Stimulated activated CD4-positive, alpha-beta T cell treated with anti-CD3 and anti-CD28 coated beads, Interleukin-2, amount 100 ng/mL, for 48 hours (primary cell): ENCODE measurements around the gene C3orf70.

Source experiments
- DNase-seq, 2 donors: peaks; one replicate each; pipeline ENCODE4 v3.0.0-alpha.2; 2020

Gene C3orf70, protein sequence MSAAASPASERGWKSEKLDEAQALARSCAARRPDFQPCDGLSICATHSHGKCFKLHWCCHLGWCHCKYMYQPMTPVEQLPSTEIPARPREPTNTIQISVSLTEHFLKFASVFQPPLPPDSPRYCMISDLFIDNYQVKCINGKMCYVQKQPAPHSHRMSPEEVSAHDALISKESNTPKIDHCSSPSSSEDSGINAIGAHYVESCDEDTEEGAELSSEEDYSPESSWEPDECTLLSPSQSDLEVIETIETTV

DNA sequence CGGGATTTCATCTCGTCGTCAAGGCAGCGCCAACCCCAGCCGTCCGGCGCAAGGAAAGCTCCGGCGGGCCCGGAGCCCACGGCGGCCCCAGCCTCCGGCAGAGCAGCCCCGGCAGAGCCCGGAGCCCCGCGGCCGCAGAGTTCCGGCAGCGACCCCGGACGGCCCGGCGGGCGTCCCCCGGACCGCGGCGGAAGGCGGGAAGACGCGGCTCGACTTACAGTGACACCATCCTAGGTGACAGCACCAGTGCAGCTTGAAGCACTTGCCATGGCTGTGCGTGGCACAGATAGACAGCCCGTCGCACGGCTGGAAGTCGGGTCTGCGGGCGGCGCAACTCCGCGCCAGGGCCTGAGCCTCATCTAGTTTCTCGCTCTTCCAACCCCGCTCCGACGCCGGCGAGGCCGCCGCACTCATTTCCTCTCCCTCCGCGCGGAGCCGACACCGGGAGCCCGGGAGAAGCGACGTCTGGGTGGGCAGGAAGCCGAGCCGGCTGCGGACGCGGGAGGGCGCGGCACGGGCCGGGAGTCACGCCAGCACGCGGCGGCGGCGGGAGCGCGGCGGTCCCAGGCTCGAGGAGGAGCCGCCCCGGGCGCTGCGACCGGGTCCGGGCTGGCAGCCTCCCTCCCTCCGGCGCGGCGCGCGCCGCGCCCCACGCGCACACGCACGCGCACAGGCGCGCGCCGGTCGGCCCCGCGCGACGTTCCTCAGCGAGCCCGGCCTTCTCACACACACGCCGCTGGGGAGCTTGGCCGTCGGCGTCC is at the start of gene C3orf70:
Gene C3orf70 (minus strand): TSS at position 651 of the 761 bp plus-strand sequence. CDS start 237 bp downstream, at position 414.
- DNase-seq = peak; percentile 10 to 12

DNA sequence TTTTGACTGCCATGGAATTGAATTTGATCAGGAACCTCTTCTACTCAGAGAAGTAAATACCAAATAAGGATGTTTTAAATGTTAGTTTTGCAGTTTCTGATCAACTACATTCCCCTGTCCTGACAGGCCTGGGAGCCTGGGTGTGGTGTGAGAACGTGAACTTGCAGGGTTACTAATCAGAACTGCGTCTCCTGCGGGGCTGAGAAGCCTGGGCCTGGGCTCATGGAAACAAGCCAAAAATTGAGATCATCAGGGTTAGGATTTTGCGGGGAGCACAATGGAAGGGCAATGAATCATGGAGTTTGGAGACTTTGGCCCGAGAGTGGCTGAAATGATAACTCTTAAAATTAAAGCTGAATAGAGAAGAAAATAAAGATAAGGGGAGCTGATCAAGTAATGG is 47.8 kb upstream of the C3orf70 start:
- no peak for DNase-seq

DNA sequence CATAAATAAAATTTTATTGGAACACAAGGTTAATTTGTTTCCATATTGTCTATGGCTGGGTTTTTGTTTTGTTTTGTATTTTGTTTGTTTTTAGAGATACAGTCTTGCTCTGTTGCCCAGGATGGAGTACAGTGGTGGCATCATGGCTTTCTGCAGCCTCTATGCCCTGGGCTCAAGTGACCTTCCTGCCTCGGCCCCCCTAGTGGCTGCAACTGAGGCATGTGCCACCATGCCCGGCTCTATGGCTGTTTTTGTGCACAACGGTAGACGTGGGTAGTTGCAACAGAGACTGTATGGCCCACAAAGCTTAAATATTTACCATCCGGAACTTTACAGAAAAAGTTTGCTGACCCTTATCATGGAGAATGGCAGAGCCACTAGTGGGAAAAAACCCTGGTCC is 46.8 kb upstream of the C3orf70 start:
- no peak for DNase-seq

DNA sequence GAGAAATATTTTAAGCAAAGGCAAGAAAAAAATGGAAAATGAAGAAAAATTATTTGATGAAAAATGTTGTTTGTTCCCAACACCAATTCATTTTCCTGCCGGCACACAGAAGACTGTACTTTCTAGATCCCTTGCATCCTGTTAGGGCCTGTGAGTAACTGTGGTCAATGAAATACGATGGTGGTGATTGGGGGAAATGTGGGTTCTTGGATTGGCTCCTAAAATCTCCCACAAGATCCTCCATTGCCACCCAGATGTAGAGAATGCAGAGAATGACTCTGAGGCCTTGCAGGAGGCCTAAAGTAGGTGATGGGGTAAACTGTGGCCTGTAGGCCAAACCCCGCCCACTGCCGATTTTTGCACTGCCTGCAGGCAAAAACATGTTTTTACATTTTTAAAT is 46.3 kb upstream of the C3orf70 start:
- DNase-seq = no peak

DNA sequence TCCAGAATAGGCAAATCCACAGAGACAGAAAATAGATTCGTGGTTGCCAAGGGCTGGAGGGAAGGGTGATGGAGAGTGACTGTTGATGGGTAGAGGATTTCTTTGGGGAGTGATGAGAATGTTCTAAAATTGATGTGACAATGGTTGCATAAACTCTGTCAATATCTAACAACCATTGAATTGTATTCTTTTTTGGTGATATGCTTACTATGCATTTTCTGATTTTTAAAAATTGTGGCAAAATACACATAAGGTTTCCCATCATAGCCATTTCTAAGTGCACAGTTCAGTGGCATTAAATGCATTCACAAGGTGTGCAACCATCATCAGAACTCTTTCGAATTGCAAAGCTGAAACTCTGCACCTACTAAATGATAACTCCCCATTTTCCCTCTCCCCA is 44.2 kb upstream of the C3orf70 start:
- DNase-seq = no peak

DNA sequence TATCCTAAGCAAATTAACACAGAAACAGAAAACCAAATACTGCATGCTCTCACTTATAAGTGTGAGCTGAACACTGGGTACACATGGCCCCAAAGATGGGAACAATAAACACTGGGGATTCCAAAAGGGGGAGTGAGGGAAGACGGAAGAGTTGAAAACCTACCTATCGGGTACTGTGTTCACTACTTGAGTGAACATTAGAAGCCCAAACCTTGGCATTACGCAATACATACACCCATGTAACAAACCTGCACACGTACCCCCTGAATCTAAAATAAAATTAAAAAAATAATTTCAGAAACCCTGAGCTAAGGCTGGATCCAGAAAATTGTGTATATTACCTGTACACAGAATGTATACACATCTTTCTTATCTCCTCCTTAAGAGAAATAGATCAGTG is 42.8 kb upstream of the C3orf70 start:
- DNase-seq = no peak

DNA sequence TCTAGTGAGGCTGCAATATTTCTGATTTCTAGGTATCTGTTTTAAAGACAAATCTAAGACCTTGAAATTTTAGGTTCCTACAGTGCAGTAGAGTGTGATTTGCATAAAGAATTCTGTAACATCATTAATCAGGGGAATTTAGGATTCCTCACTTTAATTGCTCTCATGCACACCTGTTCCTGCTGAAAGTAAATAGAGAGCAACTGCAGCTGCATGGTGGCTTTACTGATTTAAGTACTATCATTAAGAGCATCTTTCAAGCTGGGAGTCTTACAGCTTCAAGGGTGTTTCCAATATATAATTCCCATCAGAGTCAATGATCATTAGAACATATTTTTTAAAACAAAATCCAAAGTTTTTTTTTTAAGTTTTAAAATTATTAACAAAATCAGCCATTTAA is 36.0 kb upstream of the C3orf70 start:
- no peak for DNase-seq

DNA sequence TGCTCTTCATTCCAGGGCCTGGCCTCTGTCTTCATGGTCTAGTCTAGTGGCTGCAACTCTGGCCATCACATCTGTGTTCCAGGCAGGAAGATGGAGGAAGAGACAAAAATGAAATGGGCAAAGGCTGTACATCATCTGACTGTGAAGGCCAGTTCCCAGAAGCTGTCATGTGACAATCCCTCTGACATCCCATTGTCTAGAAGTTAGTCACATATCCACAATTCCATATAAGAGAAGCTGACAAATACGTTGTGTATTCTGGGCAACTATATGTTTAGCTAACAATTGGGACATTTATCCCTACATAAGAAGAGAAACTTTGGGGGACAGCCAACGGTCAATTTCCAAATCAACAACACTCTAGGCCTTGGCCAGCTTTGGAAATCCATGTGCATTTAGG is 34.5 kb upstream of the C3orf70 start:
- no peak for DNase-seq

DNA sequence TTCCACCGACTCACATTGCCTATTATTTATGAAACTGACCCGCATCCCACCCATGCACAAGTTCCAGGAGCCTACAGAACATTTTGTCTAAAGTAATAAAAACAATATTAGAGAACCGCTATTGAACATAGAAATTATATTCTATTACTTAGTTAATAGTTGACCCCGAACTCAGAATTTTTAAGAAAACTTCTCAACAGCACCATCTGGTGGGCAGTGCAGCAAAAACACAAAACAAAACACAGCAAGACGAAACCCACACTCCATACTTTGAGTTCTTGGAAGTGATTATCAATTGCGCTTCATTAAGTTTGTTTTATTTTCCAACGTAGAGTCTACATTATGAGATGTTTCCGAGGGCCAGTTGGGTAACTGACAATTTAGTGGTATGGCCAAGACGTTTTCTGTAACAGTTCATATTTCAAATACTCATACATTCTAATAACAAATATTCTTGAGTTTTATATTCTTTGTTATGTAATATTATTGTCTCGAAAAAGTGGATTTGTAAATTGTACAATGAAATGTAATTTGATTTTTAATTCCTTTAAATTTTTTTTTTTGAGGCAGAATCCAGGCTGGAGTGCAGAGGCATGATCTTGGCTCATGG is 24.0 kb upstream of the C3orf70 start:
- peak; percentile 24 to 28 for DNase-seq

DNA sequence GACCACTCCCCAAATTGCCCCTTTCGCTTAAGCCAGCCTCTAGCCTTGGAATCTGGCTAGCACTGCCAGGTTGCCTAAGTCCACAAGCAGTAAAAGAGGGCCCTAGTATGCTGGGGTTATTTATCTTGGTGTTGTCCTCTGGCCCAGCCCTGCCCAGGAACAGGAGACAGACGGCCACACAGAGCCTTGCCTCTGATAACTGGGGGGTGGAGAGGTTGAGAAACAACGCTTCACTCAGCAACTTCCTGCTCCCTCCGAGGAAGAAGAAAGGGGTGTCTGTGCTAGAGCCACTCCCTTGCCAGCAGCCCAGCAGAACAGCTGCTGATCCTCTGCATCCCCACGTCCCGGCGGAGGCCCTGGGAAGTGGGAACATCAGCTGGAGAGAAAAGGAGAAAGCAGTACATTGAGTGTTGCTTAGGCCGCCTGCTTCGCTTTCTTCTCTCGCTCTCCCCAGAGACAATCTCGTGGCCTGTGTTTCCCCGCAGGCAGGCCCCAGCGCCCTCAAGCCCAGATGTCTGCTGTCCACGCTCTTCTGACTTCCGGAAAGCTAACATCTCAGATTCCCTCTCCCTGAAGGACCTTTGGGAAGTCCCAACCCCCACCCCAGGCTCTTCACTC is 22.6 kb upstream of the C3orf70 start:
- no peak for DNase-seq

DNA sequence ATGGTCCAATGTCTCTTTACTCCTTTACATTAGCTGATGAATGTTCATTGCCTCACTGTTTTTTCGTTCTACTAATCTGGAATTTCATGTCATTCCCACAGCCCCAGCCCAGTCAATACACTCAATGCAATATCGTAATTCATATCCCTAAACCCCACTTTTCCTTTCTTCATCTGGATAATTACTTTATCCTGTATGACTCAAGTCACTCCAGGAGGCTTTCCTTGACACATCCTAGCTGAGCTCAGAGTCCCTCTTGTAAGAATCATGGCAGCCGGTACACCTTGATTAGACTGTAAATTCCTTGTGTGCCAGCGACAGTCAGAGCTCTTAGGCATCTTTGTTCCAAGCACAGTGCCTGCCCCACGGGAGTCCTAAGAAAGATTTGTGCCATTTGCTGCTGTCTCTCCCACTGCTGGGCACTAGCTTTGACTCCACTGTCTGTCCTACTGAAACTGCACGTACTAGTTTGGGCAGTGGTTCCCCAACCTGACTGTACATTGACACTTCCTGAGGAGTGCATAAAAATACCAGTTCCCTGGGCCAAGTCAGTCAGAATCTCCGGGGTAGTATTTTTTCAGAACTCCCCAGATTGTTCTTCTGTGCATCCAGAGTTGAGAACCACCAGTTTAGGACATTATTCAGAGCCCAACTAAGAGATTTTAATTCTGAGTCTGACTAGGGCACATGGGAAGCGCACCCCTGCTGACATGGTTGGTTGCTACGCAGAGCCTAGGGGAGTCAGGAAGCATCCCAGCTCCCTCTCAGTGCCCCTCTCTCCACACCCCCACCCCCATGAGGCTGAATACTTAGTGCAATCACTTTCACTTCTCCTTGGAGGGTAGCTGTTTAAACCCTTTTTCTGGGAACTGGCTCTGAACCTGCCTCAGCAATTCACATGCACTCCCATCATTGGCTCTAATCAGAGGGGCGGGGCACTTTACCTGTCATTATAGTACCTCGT is 19.5 kb upstream of the C3orf70 start:
- DNase-seq = no peak

DNA sequence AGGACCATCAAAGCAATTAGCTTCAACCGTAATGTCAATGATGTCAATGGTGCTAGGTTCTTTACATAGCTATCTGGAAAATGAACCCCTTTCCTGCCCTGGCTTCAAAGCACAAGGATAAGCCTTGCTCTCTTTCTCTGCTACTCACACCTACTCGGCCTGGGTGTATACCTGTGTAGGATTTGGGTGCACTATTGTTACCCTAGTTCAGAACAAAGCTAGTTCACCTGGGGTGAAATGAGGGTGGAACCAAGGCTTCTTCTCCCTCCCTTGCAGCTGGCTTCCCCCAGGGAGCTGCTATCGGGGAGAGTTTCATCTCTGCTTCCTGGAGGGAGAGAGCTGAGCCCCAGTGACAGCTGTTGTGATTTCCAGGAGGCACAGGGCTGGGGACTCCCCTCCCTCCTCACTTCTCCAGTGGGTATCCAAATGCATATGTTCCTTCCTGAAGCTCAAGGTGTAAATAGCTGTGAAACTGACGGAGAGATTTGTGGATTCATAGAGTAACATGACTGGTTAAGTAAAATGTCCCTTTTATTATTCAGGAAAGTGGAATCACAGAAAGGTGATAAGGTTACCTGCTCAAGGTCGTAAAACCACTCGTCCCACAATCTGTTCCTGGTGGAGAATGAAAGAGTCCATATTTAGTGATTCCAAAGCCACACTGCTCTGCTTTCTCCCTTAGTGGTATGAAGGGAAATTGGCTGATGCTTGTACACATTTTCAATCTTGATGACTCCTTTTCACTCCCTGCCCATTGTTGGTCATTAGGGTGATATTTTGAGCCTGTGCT is 11.8 kb upstream of the C3orf70 start:
- no peak for DNase-seq

DNA sequence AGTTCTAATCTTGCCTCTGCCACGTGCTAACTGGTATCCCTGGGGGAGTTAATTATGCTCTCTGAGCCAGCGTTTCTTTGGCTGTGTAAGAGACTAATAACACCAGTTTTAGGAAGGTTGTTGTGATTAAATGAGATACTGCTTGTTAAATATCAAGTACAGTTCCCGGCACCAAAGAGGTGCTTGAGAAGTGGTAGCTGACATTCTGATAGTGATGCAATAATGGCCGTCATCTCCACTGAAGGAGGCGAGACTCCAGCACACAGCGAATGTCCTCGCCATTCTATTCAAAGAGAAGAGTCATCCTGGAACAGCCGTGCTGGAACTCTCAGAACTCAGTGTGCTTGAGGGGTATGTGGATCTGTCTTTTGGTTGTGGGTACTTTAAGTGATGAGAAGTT is 9.8 kb upstream of the C3orf70 start:
- DNase-seq = no peak

DNA sequence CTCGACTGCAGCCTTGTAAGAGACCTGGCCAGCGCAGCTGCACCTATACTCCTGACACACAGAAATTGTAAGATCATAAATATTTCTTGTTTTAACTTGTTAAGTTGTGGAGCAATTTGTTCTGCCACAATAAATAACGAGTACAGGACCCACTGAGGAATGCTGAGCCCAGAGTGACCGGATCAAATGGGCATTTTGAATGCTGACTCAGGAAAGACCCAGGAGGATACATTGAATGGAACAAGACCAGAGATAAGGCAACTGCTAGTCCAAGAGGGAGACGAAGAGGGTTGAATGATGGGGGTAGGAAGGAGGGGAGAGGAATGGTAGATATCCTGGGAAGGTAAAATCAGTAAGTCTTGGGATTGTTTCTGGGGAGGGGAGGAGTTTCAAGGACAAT is 8.9 kb upstream of the C3orf70 start:
- DNase-seq = no peak

DNA sequence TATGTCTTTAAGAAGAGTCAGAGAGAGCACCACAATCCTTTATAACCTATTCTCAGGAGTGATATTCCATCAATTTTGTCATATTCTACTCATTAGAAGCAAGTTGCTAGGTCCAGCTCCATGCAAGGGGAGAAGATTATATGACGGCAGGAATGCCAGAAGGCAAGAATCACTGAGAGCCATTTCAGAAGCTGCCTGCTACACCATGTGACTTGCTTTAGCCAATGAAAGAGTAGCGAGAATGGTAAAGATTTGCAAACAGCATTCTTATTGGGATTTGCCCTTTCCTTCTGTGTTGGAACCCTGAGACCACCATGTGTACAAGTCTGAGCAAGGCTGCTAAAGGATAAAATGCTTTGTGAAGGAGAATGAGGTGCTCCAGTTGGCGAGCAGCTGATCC is 4.5 kb upstream of the C3orf70 start:
- no peak for DNase-seq

DNA sequence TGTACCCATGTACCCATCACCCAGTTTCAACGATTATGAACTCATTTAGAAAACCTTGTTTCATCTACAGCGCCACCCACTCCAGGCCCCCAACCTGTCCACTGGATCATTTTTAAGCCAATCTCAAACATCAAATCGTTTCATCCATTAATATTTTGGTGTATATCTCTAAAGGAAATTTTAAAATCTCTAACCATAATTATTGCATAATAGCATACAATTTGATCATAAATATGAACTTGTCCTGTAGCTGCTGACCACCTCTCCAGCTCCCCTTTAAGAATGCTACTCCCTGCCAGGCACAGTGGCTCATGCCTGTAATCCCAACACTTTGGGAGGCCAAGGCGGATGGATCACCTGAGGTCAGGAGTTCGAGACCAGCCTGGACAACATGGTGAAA is 2.8 kb upstream of the C3orf70 start:
- DNase-seq = no peak

DNA sequence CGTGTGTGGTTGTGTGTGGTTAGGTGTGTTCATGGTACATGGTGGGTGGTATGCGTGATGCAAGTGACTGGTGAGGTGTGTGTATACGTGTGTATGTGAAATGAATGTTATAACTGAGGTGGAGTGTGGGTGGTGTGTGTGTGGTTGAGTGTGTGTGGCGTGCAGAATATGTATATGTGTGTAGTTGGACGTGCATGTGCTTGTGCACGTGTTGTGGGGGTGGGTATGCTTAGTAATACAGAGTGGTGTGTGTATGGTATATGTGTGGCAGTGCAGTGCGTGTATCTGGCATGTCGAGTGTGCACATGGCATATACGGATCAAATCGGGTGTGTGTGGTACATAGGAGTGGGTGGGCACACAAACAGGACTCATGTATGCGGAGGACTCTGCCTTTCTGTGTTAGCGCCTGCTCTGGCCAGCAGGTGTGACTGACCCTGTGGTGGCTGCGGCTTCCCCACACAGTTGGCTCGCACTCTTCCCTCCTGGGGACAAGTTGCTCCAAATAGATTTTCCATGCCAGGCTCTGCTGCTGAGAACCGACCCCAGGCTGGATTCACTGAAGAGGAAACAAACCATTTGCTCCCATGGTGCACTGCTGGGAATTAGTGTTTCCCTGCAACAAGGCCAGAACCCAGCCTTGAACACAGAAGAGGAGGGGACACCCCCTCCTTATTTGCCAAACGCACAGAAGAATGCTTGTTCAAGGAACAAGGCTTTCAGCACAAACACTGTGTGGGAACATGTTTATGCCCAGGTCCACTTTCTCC is 1.2 kb upstream of the C3orf70 start:
- DNase-seq = no peak

DNA sequence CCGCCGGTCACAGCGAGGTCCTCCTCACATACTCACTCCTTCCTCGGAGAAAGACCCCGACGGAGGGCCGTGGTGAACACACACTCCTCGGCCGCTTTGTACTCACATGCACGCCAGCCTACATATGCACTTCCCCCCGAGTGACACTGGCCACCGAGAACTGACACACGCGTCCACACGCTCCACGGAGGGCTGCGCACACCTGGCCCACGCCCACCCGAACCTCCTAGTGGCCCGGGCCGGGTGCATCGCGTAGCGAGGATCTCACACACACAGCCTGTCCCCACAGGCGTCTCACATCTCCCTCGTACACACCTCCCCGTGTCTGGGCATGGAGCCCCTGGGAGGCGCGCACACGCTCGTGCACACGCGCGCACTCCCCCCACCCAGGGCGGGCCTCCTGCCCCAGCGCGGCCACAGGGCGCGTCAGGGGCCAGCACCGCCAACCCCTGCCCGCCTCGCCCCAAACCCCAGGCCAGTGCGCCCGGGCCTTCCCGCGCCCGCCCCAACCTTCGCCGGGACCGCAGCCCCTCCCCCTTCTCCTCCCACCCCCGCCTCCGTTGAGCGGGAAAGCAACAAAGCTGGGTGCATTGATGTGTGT is 411 bp upstream of the C3orf70 start:
- DNase-seq = peak in 1 of 2 donors; percentile 5

DNA sequence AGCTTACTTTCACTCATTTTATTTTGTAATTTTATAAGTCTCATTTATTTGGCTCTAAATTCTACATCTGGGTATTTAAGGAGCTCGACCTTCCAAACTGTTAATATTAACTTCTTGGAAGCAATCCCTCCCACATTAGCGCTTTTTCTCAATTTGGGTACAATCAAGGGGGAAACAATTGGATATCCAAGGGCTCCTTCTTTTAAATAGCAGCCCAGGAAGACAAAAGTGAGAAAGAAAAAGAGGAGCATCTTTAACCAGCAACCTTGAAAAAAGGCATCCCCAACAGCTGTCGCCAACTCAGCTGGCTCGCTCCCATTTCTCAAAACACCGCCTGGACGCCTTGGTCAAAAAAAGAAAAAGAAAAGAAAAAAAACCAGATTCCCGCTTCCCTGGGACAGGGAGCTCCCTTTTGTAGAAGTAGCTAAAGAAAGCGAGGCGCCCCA is 873 bp downstream of the C3orf70 start:
- DNase-seq = no peak
